Measurements from ENCODE around the gene APOOL.

The APOOL gene

DNA sequence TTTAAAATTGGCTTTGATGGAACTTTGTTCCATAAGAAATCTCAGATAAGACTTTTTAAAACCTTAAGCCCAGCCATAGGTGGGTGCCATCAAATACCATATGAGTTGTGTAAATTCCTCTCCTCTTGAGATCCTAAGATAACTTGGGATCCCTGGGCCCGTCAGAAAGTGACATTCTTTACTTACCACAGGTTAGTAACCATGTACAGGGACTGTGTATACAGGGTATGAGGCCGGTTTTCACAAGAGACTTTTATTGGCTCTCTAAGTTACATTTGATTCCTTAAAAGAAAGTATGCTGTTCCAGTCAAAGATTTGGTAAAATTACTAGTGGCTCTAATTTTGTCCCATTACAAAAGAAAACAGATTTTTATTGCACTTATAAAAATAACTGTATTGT lies 110.1 kb downstream of the APOOL start:
- TF ChIP-seq, protein P1, sequence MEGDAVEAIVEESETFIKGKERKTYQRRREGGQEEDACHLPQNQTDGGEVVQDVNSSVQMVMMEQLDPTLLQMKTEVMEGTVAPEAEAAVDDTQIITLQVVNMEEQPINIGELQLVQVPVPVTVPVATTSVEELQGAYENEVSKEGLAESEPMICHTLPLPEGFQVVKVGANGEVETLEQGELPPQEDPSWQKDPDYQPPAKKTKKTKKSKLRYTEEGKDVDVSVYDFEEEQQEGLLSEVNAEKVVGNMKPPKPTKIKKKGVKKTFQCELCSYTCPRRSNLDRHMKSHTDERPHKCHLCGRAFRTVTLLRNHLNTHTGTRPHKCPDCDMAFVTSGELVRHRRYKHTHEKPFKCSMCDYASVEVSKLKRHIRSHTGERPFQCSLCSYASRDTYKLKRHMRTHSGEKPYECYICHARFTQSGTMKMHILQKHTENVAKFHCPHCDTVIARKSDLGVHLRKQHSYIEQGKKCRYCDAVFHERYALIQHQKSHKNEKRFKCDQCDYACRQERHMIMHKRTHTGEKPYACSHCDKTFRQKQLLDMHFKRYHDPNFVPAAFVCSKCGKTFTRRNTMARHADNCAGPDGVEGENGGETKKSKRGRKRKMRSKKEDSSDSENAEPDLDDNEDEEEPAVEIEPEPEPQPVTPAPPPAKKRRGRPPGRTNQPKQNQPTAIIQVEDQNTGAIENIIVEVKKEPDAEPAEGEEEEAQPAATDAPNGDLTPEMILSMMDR (IDR thresholded peaks at IDR 0.05), result no peak
- Histone ChIP-seq H3K27ac (no peak overlapping the region), H3K9me3 (no peaks in the 10 kb centered on the region), H3K27me3 (no peaks in the 10 kb centered on the region), H3K4me1 (no peaks in the 10 kb centered on the region), H3K4me3 (no peak overlapping the region), H3K36me3 (no peaks in the 10 kb centered on the region)
- no peak for DNase-seq
- intact Hi-C loops (cut with DNase I; ENCODE audit: low total_unique reads), result no loop called here

DNA sequence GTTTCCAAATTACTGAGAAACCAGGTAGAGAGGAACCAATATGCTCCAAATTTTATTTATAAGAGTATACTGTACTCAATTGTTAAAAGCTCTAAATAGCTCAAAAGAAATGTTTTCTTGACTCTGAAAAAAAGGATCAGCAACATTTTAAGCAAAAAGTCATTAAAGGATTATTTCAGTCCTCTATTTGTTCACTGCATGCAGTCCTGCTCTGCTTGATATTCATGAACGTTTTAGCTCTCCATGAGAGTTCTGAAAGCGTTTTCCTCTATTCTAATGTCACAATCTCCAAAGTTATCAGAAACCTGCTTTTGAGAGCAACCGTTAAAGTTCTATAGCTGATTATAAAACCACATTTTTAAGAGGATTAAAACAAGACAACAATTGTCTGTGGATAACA lies 110.5 kb downstream of the APOOL start:
- intact Hi-C loops (cut with DNase I; ENCODE audit: low total_unique reads), result no loop called here
- H3K4me1 ChIP-seq, result no peaks in the 10 kb centered on the region
- no peak overlapping the region for H3K27ac ChIP-seq
- DNase-seq, result no peak
- no peak overlapping the region for H3K4me3 ChIP-seq
- no peaks in the 10 kb centered on the region for H3K36me3 ChIP-seq
- no peaks in the 10 kb centered on the region for H3K27me3 ChIP-seq
- TF ChIP-seq, protein P1 (IDR thresholded peaks at IDR 0.05), result no peak
- no peaks in the 10 kb centered on the region for H3K9me3 ChIP-seq

DNA sequence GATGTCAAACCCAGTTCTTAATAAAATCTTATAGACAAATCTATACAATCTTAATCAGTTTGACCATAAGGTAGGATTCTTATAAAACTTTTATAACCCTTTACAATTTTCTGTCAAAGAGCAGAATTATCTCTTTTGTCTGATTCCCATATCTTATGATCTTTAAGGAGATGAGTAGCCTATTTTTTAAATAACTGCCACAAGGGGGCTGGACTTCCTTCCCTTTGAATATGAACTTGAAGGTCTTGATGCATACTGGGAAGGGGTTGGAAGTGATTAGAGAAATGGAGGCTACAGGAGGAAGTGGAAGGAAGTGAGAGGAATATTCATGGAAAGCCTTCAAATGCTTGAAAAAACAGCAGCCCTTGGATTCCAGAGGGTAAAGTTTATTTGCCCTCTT lies 111.1 kb downstream of the APOOL start:
- H3K4me1 ChIP-seq, result no peaks in the 10 kb centered on the region
- DNase-seq, result no peak
- intact Hi-C loops (cut with DNase I; ENCODE audit: low total_unique reads), result no loop called here
- H3K27ac ChIP-seq, result no peak overlapping the region
- TF ChIP-seq, protein P1 (IDR thresholded peaks at IDR 0.05), result no peak
- no peaks in the 10 kb centered on the region for H3K36me3 ChIP-seq
- no peak overlapping the region for H3K4me3 ChIP-seq
- no peaks in the 10 kb centered on the region for H3K27me3 ChIP-seq
- H3K9me3 ChIP-seq, result no peaks in the 10 kb centered on the region

DNA sequence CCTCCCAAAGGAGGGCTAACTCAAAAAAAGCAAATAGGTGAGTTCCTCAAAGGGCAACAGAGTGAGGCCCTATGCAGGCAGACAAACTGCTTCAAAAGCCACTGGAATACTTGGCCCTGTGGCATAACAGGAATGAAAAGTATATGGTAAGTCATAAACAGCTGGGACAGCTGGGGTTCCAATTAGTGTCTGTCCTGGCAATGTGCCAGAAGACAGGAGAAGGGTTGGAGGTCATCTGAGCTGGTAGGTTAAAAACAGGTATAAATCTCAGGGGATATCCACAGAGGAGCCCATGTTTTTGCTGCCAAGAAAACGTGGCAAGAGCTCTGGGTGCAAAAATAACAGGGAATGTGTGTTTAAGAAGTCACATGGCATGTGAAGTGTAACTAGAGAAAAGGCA lies 111.6 kb downstream of the APOOL start:
- Histone ChIP-seq H3K4me3 (no peak overlapping the region), H3K27ac (no peak overlapping the region), H3K9me3 (no peaks in the 10 kb centered on the region), H3K4me1 (no peaks in the 10 kb centered on the region), H3K36me3 (no peaks in the 10 kb centered on the region), H3K27me3 (no peaks in the 10 kb centered on the region)
- intact Hi-C loops (cut with DNase I; ENCODE audit: low total_unique reads), result no loop called here
- no peak for DNase-seq
- TF ChIP-seq, protein P1 (IDR thresholded peaks at IDR 0.05), result no peak

DNA sequence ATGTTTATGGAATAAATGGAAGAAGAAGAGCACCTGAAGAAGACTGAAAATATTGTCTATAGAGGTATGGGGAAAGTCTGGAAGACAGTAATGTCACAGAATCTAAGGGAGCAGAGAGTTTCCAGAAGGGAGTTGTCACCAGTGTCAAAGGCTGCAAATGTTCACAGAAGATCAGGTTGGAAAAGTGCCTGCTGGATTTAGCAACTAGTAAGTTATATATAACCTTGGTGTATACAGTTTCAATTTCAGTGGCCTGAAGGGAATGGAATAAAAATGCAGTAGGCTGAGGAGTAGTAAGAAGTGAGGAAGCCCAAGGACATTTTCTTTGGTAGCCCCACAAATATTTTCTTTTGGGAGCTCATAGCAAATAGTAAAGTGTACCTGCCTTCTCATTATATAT lies 132.7 kb downstream of the APOOL start:
- TF ChIP-seq, protein P1 (IDR thresholded peaks at IDR 0.05), result no peak
- Histone ChIP-seq H3K27ac (no peak overlapping the region), H3K4me1 (no peaks in the 10 kb centered on the region), H3K27me3 (no peaks in the 10 kb centered on the region), H3K36me3 (no peaks in the 10 kb centered on the region), H3K9me3 (no peaks in the 10 kb centered on the region), H3K4me3 (no peak overlapping the region)
- no peak for DNase-seq
- intact Hi-C loops (cut with DNase I; ENCODE audit: low total_unique reads), result no loop called here

DNA sequence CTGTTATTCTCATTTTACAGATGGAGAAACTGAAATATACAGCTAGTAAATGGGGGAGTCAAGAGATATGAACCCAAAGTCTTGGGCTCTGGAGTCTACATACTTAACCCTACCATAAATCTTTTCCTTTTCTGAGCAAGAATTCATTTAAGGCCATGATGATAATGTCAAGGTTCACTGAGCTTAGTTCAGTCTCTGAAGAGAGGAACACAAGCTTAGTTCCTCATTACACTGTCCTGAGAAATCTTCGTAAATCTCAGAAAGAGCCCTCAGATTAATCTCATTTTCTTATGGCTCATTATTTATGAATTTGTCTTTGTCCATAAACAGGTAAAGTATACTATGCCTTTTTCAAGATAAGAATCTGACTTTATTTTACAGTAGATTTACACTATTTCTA lies 135.7 kb downstream of the APOOL start:
- H3K4me1 ChIP-seq, result no peaks in the 10 kb centered on the region
- intact Hi-C loops (cut with DNase I; ENCODE audit: low total_unique reads), result no loop called here
- no peak for DNase-seq

More for the DNA sequence above, 135.7 kb downstream of the APOOL start:
- no peak overlapping the region for H3K4me3 ChIP-seq
- no peaks in the 10 kb centered on the region for H3K27me3 ChIP-seq
- no peak overlapping the region for H3K27ac ChIP-seq
- TF ChIP-seq, protein P1 (IDR thresholded peaks at IDR 0.05), result no peak
- no peaks in the 10 kb centered on the region for H3K36me3 ChIP-seq
- no peaks in the 10 kb centered on the region for H3K9me3 ChIP-seq

Measured in tibial artery (tissue), 4 donors.